GM21717 (cell line): ENCODE measurements around the gene FOXI1.
A peak's percentile ranks its signal among the peaks of the same experiment; 100 is the strongest.

ENCODE experiments used
- ATAC-seq: cut with Tn5 transposase; IDR thresholded peaks from one replicate; pipeline ENCODE4 v1.9.1; 2021; ENCODE audit warnings: mild to moderate bottlenecking, moderate library complexity; ENCODE audit not compliant: unreplicated experiment

Gene FOXI1

GRCh38 chr5:170148430-170149205 lies 42.9 kb downstream of the FOXI1 start:
- ATAC-seq = no peak

DNA sequence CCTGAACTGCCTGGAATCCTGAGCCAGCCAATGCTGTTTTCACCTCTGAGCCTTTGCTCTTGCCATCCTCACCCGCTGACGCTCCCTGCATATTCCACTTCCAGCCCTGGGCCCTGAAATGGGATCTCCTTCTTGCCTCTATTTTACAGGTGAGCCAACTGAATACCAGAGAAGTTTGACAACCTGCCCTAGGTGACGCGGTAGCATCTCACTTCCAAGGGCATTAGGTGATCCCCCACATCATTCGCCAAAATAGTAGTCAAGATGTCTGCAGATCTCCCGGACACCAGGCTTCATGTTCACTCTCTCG lies 43.5 kb downstream of the FOXI1 start:
- no peak for ATAC-seq

GRCh38 chr5:170150713-170151096 lies 45.0 kb downstream of the FOXI1 start:
- no peak for ATAC-seq

GRCh38 chr5:170151097-170151831 lies 45.6 kb downstream of the FOXI1 start:
- peak; percentile 70 for ATAC-seq

- no peak for ATAC-seq
Observed at GRCh38 chr5:170152767-170153166, 47.1 kb downstream of the FOXI1 start.

DNA sequence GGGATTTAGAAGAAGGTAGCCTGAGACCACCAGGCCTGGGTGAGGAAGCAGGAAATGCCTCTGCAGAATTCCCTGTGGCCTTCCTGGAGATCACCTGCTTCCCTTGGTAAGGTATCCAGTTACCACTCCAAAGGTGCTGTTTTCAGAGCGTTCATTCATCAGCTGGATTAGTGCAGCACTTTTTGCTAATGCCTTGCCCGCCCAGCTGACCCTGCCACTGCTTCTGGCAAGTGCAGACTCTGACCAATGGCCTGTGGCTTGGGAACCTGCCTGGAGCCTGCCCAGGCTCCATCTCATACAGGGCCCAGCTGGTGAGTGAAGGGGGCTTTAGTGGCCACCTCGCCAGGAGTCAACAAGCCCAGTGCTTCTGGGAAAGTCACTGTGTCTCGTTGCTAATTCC lies 48.6 kb downstream of the FOXI1 start:
- ATAC-seq = no peak

DNA sequence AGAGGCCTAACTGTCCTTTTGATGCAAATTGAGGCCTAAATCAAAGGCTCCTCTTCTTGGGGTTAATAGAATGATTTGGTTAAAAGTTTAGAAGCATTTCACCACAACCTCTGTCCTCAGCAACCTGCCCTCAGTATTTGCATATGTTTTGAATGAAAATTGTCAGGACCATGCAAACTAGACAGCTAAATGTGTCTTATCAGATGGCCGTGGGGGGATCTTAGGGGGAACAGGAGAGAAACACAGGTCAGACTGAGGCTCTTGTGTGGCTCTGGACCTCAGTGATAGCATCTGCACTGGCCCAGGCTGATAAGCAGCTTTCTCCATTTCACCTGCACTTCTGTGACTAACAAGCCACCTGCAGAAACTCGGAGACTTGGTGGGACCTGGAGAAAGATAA lies 49.0 kb downstream of the FOXI1 start:
- peak; percentile 47 for ATAC-seq

GRCh38 chr5:170155771-170156170 lies 50.1 kb downstream of the FOXI1 start:
- ATAC-seq = no peak

- ATAC-seq = no peak
Observed at GRCh38 chr5:170159101-170159698, 53.5 kb downstream of the FOXI1 start.
